HG03442 (cell line): Measurements from ENCODE around the gene RBM7.

ENCODE experiments used
- ATAC-seq: cut with Tn5 transposase; IDR thresholded peaks from one replicate; pipeline ENCODE4 v1.9.1; 2021; ENCODE audit warnings: mild to moderate bottlenecking, moderate library complexity; ENCODE audit not compliant: unreplicated experiment

The RBM7 gene, protein sequence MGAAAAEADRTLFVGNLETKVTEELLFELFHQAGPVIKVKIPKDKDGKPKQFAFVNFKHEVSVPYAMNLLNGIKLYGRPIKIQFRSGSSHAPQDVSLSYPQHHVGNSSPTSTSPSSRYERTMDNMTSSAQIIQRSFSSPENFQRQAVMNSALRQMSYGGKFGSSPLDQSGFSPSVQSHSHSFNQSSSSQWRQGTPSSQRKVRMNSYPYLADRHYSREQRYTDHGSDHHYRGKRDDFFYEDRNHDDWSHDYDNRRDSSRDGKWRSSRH

DNA sequence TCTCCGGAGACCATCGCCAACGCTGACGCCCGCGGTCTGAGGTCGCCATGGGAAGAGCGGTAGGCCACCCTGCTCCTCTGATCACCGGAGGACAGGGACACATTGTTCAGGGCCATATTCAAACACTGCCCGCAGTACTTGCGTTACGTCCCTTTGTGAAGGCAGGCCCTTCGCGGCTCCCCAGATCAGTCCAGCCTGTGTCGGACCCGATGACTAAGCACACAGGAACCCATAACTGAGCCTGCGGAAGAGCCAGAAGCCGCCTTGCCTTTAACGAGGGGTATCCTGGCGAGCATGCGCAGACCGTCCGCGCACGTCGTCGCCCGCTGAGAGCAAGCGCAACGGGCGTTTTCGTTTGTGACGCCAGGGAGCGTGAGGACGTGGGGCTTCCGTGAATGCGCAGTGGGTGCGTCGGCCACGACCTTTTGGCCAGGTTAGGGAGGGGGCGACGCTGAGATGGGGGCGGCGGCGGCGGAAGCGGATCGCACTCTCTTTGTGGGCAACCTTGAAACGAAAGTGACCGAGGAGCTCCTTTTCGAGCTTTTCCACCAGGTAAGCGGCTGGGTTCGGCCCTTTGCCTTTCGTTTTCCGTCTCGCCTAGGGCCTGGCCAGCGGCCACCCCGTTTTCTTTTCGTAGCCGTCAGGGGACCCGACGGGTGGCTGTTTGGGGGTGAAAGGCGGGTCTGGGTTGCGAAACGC lies at the start of gene RBM7, which contains the start of gene C11orf71:
Gene RBM7, plus strand, starts transcription at position 451 of the 699 bp plus-strand sequence. Its CDS starts 6 bp downstream, at position 457.
Gene C11orf71, minus strand, starts transcription at position 296 of the 699 bp plus-strand sequence. Its CDS starts 180 bp downstream, at position 116.
- ATAC-seq: peak; percentile 96

DNA sequence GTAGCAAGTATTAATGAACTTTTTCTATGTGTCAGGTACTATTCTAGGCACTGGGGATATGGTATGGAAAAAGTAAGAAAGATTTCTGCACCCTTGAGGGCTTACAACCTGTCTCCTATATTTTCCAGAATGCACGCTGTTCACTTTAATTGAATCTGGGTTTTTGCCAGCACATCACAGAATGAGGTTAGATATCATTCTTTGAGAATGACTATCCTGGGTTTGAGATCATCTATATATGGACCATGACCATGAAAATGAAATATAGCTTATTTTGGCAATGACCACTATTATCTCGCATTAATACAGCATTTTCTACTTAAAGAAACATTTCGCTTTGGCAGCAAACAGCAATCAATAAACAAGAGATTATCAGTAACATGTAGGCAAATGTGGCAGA lies 47.0 kb upstream of the RBM7 start:
- ATAC-seq: no peak

DNA sequence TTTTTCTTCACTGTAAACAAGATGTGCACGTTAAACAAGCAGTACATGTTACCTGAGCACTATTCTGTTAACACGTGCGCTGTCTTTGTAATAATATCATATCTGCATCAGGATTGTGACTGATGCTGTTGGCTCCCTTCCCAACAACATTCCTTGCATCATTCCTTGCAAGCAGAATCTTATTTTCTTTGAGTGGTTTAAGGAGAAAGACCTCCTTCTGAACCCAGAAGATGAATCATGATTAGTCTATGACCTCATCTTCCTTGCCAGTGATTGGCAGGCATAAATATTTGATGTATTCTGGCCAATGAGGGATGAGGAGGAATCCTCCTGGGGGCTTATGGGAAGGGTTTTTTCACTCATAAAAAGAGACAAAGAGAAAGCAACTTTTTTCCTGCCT lies 46.4 kb upstream of the RBM7 start:
- ATAC-seq: no peak

GRCh38 chr11:114358716-114359115 lies 41.8 kb upstream of the RBM7 start:
- no peak for ATAC-seq

DNA sequence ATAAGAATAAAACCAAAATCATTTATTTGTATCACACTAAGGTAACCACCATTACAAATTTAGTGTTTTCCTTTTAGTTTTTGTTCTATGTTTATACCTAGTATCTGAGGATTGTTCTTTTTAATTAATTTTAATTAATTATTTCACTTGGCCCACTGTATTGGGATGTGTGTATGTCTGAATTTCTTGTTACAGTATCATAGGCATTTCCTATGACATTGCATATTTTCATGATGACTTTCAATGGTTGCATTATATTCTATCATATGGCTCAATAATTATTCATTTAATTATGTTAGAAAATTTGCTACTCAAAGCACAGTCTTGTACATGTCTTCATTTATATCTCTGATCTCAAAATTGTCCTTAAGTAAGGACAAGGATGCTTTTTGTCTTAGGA lies 41.1 kb upstream of the RBM7 start:
- no peak for ATAC-seq

GRCh38 chr11:114362326-114362725 lies 38.1 kb upstream of the RBM7 start:
- no peak for ATAC-seq

DNA sequence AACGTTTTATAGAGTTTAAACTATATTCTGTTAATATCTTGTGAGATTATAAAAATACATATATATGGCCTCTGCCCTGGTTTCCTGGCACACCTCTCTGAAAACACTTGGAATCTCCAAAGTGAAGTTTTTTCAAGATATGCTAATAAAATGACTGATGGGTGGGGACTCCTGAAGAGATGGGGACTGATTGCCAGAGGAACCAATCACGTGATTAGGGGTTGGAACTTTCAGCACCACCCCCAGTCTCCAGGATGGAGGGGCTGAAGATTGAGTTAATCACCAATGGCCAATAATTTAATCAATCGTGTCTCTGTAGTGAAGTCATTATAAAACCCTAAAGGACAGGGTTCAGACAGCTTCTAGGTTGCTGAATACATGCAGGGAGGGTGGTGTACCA lies 37.5 kb upstream of the RBM7 start:
- ATAC-seq: no peak

- ATAC-seq: no peak
These were observed 33.9 kb upstream of the RBM7 start for GRCh38 chr11:114366331-114367243.

DNA sequence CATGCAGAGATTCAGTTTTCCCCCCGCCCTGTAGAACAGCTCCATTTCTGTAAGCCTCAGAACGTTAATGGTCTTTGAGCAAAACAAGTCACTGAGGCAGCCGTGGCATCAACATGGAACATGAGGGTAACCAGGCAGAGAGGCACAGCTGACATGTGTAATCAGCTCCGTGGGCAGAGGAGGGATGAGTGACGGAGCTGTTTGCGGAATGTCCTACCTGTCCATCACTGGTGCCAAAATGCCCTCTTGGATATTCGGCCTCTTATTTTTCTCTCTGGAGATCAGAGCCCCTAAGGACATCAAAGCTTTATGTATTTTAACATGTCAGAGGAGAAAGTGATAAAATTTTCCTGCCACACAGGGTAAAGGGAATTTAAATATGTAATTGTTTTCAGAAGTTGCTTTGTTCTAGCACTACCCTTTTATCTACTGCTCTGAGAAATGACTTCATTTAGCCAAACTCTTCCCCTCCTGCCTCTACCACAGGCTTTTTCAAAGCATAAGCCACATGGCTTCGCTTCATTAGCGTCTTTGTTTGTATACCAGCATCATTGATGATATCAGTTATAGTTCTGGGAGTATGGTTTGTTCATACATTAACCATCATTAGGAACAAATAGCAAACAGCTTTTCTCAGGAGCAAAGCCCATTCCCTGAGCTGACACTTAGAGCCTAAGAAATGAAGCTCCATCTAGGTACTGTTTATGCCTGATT lies 33.1 kb upstream of the RBM7 start:
- no peak for ATAC-seq

DNA sequence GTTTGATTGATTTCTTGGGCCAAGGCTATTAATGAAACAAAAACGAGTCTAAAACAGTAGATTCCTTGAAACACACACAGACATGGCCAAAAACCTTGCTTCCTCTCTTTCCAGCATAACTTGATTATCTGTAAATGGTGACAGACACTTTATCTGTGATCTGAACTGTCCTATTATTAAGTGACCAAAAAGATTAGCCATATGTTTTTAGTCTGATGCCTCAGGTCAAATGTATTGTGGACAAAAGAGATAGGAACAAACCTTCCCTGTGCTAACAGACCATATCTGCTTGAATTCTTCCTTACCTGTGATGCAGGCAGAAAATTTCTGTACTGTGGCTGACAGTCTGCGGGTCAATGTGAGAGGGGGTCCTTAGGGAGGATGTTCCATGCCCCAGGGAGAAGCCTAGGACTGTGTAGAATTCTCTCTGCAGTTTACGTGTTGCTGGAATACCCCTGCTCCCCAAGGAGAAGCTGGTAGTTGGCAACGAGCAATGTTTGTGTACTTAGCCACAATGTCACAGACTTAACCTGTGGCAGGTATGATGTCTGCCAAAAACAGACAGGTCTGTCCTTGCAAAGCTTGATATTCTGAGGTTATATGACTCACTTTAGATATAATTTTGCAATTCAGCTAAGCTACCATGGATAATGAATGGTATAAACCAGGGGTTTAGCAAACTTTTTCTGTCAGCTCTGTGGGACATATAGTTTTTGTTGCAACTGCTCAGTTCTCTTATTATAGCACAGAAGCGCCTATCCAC lies 31.4 kb upstream of the RBM7 start:
- no peak for ATAC-seq

DNA sequence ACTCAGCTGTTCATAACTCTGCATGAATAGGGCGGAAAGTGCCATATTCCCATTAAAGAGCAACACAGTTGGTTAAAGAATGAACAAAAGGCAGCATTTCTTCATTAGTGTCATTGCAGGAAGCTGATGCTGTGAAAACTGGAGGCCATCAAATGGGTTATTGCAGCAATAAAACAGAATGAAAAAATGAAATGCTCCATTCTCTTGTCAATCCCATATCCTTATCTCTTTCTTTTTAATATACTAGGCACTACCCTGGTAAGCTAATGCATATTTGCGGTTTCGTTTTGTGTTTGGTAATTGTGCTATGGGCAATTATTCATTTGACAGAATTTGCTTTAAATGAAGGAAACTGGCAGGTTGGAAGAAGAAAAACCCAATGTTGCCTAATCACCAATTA lies 25.4 kb upstream of the RBM7 start:
- no peak for ATAC-seq

- no peak for ATAC-seq
These were observed 22.7 kb upstream of the RBM7 start for GRCh38 chr11:114377612-114378267.

- ATAC-seq: no peak
These were observed 20.9 kb upstream of the RBM7 start for GRCh38 chr11:114379394-114380069.

- ATAC-seq: no peak
These were observed 18.0 kb upstream of the RBM7 start for GRCh38 chr11:114382509-114382908.

DNA sequence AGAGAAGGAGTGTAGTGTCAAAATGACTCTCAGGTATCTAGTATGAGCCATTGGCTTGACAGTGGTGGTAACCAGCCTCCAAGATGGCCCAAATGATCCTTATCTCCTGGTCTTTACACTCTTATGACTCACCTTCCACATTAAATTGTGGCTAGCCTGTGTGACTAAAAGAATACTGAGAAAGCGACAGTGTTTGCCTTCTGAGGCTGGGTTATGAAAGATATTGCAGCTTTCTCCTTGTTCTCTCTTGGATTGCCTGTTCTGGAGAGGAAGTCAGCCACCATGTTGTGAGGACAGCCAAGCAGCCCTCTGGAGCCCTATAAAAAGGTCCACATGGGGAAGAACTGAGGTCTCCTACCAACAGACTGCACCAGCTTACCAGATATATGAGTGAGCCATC lies 16.0 kb upstream of the RBM7 start:
- ATAC-seq: no peak

DNA sequence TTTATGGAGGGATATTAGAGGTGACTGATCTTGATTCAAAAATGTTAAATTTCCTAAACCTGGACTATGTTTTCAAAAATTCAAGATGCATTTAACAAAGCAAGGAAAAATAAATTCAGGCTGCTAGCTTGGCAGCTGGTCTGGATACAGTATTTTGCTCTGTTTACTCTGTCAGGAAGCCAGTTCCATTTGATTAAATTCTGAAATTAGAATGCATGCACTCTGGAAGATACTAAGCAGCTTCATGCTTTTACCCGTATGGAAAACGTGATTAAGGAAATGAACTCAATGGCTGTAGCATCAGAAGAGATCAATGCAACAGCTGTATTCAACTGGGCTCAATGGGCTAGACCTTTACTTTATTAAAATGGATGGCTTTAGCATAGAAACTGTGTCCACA lies 14.3 kb upstream of the RBM7 start:
- ATAC-seq: no peak

- no peak for ATAC-seq
These were observed 13.9 kb upstream of the RBM7 start for GRCh38 chr11:114386545-114386944.

GRCh38 chr11:114392735-114393667 lies 7.5 kb upstream of the RBM7 start:
- ATAC-seq: no peak
